ENCODE results near the gene LRRN4.

Gene LRRN4

DNA sequence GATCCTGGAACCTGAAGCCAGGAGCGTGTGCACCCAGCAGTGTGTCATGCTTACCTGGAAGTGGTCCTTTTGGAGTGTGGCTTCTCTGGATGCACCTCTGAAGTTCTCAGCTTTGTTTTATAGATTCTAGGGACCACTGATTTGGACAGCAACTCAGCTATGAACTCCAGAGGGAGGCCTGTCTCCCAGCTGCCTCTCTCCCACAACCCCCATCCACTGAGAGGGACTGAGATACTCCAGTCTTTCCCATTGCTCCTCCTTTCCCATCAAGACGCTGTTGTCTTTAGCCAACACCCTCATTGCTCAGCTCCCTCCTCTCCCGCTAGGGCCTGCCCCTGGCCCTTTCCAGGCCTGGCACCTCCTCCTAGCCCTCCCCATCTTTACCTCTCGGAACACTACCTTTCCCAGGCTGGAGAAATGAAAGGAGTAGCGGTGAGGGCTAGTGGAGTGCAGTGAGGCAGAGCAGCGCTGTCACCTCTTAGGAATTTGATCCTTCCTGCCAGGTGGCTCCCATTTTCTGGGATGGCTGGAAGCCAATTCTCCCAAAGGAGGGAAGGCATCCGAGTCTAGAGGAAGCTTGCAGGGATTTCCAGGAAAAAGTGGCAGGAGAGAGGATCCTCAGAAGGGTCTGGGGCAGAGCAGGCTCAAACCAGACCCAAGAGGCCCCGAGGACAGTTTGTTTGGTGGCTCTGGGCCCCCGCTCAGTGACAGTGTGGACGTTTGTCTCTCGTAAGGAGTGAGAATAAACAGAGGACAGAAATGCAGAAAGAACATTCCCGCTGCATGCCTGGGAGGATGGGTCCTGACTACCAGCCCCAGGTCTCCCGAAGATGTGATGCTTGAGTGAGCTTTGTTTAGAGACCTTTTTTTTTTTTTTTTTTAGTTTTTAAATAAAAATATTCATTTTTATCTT lies at the start of gene LRRN4:
Gene LRRN4 (minus strand): TSS at position 285 of the 913 bp plus-strand sequence. CDS start 1,261 bp downstream, outside the sequence.
- Histone ChIP-seq H3K9ac (ENCODE audit: low read depth, low read length) (peak within 1 kb of the TSS; percentile 60; the same call in 1 of the 2 replicates), H3K4me1 (ENCODE audit: insufficient read depth, low read length) (peaks cover 6% of the 10 kb centered on the region; the same call in 1 of the 2 replicates), H3K9me3 (ENCODE audit: control insufficient read depth, insufficient read depth, low read length) (no peaks in the 10 kb centered on the region), H3K36me3 (ENCODE audit: insufficient read depth, low read length) (no peaks in the 10 kb centered on the region)

DNA sequence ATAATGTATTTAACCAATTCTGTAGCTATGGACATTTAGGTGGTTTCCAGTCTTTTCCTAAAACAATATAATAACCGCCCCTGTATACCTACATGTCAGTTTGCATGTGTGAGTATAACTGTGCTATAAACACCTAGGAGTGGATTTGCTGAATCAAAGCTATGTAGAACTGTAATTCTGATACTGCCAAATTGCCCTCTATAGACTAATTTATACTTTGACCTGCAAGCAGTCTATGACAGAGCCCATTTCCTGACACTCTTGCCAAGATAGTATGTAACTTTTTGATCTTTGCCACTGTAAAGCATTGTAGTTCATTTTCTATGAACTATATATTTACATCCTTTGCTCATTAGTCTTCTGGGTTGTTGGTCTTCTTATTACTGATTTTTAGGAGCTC lies 49.4 kb upstream of the LRRN4 start:
- Histone ChIP-seq H3K36me3 (ENCODE audit: insufficient read depth, low read length) (no peaks in the 10 kb centered on the region; the same call in 1 of the 2 replicates), H3K9ac (ENCODE audit: low read depth, low read length) (no peak overlapping the region), H3K9me3 (ENCODE audit: control insufficient read depth, insufficient read depth, low read length) (no peaks in the 10 kb centered on the region), H3K4me1 (ENCODE audit: insufficient read depth, low read length) (0 out of 2 replicates have a peak, but pooled peaks cover 6% of the 10 kb centered on the region)

DNA sequence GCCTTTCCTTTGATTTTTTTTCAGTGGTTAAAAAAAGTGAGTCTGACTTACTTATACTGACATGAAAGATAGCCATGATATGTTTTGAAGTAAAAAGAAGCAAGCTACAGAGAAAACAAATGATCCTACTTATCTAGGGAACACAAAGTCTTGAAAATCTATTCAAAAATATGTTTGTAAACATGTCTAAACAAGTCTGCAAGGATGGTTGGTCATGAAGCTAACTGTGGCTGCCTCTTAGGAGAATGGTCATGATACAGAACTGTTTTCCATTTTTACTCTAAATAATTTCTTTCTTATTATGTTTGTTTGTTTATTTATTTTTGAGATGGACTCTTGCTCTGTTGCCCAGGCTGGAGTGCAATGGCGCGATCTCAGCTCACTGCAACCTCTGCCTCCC lies 47.5 kb upstream of the LRRN4 start:
- Histone ChIP-seq H3K4me1 (ENCODE audit: insufficient read depth, low read length) (0 out of 2 replicates have a peak, but pooled peaks cover 2% of the 10 kb centered on the region), H3K36me3 (ENCODE audit: insufficient read depth, low read length) (no peaks in the 10 kb centered on the region; the same call in 1 of the 2 replicates), H3K9me3 (ENCODE audit: control insufficient read depth, insufficient read depth, low read length) (no peaks in the 10 kb centered on the region), H3K9ac (ENCODE audit: low read depth, low read length) (no peak overlapping the region)

DNA sequence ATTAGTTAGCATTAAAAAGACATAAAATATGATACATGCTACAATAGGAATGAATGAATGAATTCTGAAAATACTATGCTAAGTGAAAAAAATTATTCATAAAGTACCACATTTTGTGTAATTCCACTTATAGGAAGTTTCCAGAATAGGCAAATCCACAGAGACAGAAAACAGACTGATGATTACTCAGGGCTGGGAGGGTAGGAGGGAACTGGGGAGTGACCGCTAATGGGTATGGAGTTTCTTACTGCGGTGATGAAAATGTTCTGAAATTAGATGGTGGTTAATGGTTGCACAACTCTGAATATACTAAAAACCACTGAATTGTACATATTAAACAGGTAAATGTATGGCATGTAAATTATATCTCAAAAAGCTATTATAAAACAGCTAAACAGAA lies 46.4 kb upstream of the LRRN4 start:
- no peaks in the 10 kb centered on the region for H3K9me3 ChIP-seq (ENCODE audit: control insufficient read depth, insufficient read depth, low read length)
- no peaks in the 10 kb centered on the region for H3K4me1 ChIP-seq (ENCODE audit: insufficient read depth, low read length)
- peaks cover 2% of the 10 kb centered on the region; the same call in 1 of the 2 replicates for H3K36me3 ChIP-seq (ENCODE audit: insufficient read depth, low read length)
- H3K9ac ChIP-seq (ENCODE audit: low read depth, low read length) = no peak overlapping the region

GRCh38 chr20:6099819-6100218 lies 46.0 kb upstream of the LRRN4 start:
- Histone ChIP-seq H3K9ac (ENCODE audit: low read depth, low read length) (no peak overlapping the region), H3K36me3 (ENCODE audit: insufficient read depth, low read length) (peaks cover 2% of the 10 kb centered on the region; the same call in 1 of the 2 replicates), H3K4me1 (ENCODE audit: insufficient read depth, low read length) (no peaks in the 10 kb centered on the region), H3K9me3 (ENCODE audit: control insufficient read depth, insufficient read depth, low read length) (no peaks in the 10 kb centered on the region)

GRCh38 chr20:6095409-6095808 lies 41.5 kb upstream of the LRRN4 start:
- peaks cover 6% of the 10 kb centered on the region; the same call in 1 of the 2 replicates for H3K36me3 ChIP-seq (ENCODE audit: insufficient read depth, low read length)
- H3K9me3 ChIP-seq (ENCODE audit: control insufficient read depth, insufficient read depth, low read length) = no peaks in the 10 kb centered on the region
- no peak overlapping the region for H3K9ac ChIP-seq (ENCODE audit: low read depth, low read length)
- no peaks in the 10 kb centered on the region for H3K4me1 ChIP-seq (ENCODE audit: insufficient read depth, low read length)

DNA sequence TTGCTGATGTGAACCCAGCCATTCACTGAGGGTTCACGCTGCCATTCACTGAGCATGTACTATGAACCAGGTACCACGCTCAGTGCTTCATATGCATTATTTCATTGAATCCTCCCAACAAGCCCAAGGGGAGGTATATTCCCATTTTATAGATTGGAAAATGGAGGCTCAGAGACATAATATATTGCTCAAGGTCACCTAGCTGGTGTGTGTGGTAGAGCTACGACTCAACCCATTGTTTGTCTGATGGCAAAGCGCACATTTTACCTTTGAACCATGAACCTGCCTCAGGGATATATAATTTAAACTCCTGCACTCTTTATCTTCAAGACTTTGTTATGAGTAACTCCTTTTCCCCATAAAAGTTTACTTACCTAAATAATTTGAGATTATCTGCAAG lies 40.7 kb upstream of the LRRN4 start:
- H3K9me3 ChIP-seq (ENCODE audit: control insufficient read depth, insufficient read depth, low read length) = no peaks in the 10 kb centered on the region
- no peaks in the 10 kb centered on the region for H3K4me1 ChIP-seq (ENCODE audit: insufficient read depth, low read length)
- peaks cover 6% of the 10 kb centered on the region; the same call in 1 of the 2 replicates for H3K36me3 ChIP-seq (ENCODE audit: insufficient read depth, low read length)
- H3K9ac ChIP-seq (ENCODE audit: low read depth, low read length) = no peak overlapping the region

GRCh38 chr20:6094063-6094462 lies 40.2 kb upstream of the LRRN4 start:
- Histone ChIP-seq H3K9me3 (ENCODE audit: control insufficient read depth, insufficient read depth, low read length) (no peaks in the 10 kb centered on the region), H3K9ac (ENCODE audit: low read depth, low read length) (no peak overlapping the region), H3K36me3 (ENCODE audit: insufficient read depth, low read length) (peaks cover 6% of the 10 kb centered on the region; the same call in 1 of the 2 replicates), H3K4me1 (ENCODE audit: insufficient read depth, low read length) (no peaks in the 10 kb centered on the region)

- Histone ChIP-seq H3K9ac (ENCODE audit: low read depth, low read length) (no peak overlapping the region), H3K4me1 (ENCODE audit: insufficient read depth, low read length) (no peaks in the 10 kb centered on the region), H3K36me3 (ENCODE audit: insufficient read depth, low read length) (peaks cover 6% of the 10 kb centered on the region; the same call in 1 of the 2 replicates), H3K9me3 (ENCODE audit: control insufficient read depth, insufficient read depth, low read length) (no peaks in the 10 kb centered on the region)
Observed at GRCh38 chr20:6091661-6092060, 37.8 kb upstream of the LRRN4 start.

GRCh38 chr20:6086868-6087267 lies 33.0 kb upstream of the LRRN4 start:
- H3K9me3 ChIP-seq (ENCODE audit: control insufficient read depth, insufficient read depth, low read length) = no peaks in the 10 kb centered on the region
- H3K36me3 ChIP-seq (ENCODE audit: insufficient read depth, low read length) = peaks cover 3% of the 10 kb centered on the region; the same call in 1 of the 2 replicates

DNA sequence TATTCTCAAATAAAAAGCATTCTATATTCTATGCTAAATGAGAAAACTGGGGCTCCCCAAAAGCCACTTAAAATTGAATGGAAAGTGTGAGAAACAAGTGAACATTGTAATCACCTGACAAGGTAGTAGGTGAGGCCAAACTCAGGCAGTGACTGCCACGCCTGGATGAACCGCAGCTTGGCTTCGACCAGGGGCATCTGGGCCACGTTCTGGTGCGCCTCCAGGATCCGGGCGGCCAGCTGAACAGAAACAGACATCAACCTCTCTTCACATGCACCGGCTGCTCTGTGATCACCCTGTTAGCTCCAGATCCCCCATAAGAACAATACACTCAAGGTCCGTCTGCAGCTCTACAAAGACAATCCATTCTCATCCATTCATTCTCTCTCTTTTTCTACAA lies 30.1 kb upstream of the LRRN4 start:
- Histone ChIP-seq H3K9me3 (ENCODE audit: control insufficient read depth, insufficient read depth, low read length) (no peaks in the 10 kb centered on the region), H3K9ac (ENCODE audit: low read depth, low read length) (no peak overlapping the region), H3K36me3 (ENCODE audit: insufficient read depth, low read length) (peaks cover 3% of the 10 kb centered on the region; the same call in 1 of the 2 replicates), H3K4me1 (ENCODE audit: insufficient read depth, low read length) (no peaks in the 10 kb centered on the region)

More at GRCh38 chr20:6086868-6087267, 33.0 kb upstream of the LRRN4 start:
- Histone ChIP-seq H3K9ac (ENCODE audit: low read depth, low read length) (no peak overlapping the region), H3K4me1 (ENCODE audit: insufficient read depth, low read length) (no peaks in the 10 kb centered on the region)

DNA sequence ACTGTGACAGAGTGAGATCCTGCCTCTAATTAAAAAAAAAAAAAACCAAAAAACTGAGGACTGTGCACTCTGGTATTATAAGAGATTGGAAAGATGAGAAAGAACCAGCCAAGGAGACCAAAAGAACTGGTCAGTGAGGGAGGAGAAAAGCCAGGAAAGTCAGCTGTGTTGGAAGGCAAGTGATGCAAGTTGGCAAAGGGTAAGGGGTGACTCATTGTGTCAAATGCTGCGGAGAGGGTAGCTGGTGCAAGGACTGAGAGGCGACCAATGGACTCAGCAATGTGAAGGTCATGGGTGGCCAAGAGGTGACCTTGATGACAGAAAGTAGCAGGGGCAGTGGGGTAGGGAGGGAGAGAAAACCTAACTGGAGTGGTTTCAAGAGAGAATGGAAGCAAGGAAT lies 27.4 kb upstream of the LRRN4 start:
- peaks cover 9% of the 10 kb centered on the region; the same call in 1 of the 2 replicates for H3K36me3 ChIP-seq (ENCODE audit: insufficient read depth, low read length)
- no peaks in the 10 kb centered on the region for H3K9me3 ChIP-seq (ENCODE audit: control insufficient read depth, insufficient read depth, low read length)
- H3K9ac ChIP-seq (ENCODE audit: low read depth, low read length) = no peak overlapping the region
- H3K4me1 ChIP-seq (ENCODE audit: insufficient read depth, low read length) = no peaks in the 10 kb centered on the region

GRCh38 chr20:6079016-6079415 lies 25.2 kb upstream of the LRRN4 start:
- Histone ChIP-seq H3K36me3 (ENCODE audit: insufficient read depth, low read length) (peaks cover 6% of the 10 kb centered on the region; the same call in 1 of the 2 replicates), H3K9me3 (ENCODE audit: control insufficient read depth, insufficient read depth, low read length) (no peaks in the 10 kb centered on the region), H3K9ac (ENCODE audit: low read depth, low read length) (no peak overlapping the region), H3K4me1 (ENCODE audit: insufficient read depth, low read length) (no peaks in the 10 kb centered on the region)

- Histone ChIP-seq H3K36me3 (ENCODE audit: insufficient read depth, low read length) (peaks cover 6% of the 10 kb centered on the region; the same call in 1 of the 2 replicates), H3K9ac (ENCODE audit: low read depth, low read length) (no peak overlapping the region), H3K4me1 (ENCODE audit: insufficient read depth, low read length) (no peaks in the 10 kb centered on the region), H3K9me3 (ENCODE audit: control insufficient read depth, insufficient read depth, low read length) (no peaks in the 10 kb centered on the region)
Observed at GRCh38 chr20:6075428-6076219, 21.8 kb upstream of the LRRN4 start.

Measured in ES-I3 (cell line).